Left lung (tissue), 10 donors: Measurements from ENCODE around the gene SNX21. TPM values are rescaled to one million over a fixed set of nuclear protein-coding genes. Genes with fewer than 3 reads are reported as not detected.
A peak's percentile ranks its signal among the peaks of the same experiment; 100 is the strongest.

ENCODE experiments used
- ATAC-seq: fragments of 200-7000 bp; cut with Tn5 transposase; one replicate; pipeline ENCODE4 v1.9.1; 2020; ENCODE audit warnings: moderate library complexity
- DNase-seq, 4 donors: peaks; one replicate each; pipeline ENCODE4 v3.0.0-alpha.2; 2013 to 2020
- H3K27ac ChIP-seq, 2 donors: fragments of 200-600 bp; sonication (generic) in 1 of 2; one replicate each; pipeline versions ENCODE4 v1.5.0 to v1.8.0; 2020 to 2021
- H3K27me3 ChIP-seq, 2 donors: fragments of 200-600 bp; sonication (generic) in 1 of 2; one replicate each; pipeline versions ENCODE4 v1.5.0 to v1.8.0; 2020 to 2021
- H3K36me3 ChIP-seq, 2 donors: fragments of 200-600 bp; sonication (generic) in 1 of 2; one replicate each; pipeline versions ENCODE4 v1.5.0 to v1.8.0; 2020 to 2021
- H3K4me1 ChIP-seq, 2 donors: fragments of 200-600 bp; one replicate each; pipeline ENCODE4 v1.8.0; 2021
- H3K4me3 ChIP-seq, 2 donors: fragments of 200-600 bp; sonication (generic) in 1 of 2; one replicate each; pipeline versions ENCODE4 v1.5.0 to v1.8.0; 2020 to 2021; ENCODE audit warnings: mild to moderate bottlenecking in 1 of 2
- H3K9me3 ChIP-seq, 2 donors: fragments of 200-600 bp; sonication (generic) in 1 of 2; one replicate each; pipeline versions ENCODE4 v1.5.0 to v1.8.0; 2020 to 2021
- intact Hi-C, 2 donors: fragments of 100-400 bp; cut with DNase I; formaldehyde crosslinking; loops; one replicate each; pipeline versions ENCODE4 v1.11.2 to v1.14.2; 2022
- polyA plus RNA-seq, 6 donors: library from polyadenylated mRNA; unstranded; fragments of 120-200 nt; gene quantifications; one replicate each; pipeline ENCODE4 v1.2.1, GENCODE V29; 2013; ENCODE audit not compliant: insufficient read length in 6 of 6
- total RNA-seq, 2 donors: library from RNA; stranded (reverse); fragmentation: NEBNext Ultra II Directional; extraction: Animal tissue kit (Norgen Biotek cat#: 25700); gene quantifications; one replicate each; pipeline ENCODE4 v1.2.1, GENCODE V29; 2021
- TF ChIP-seq, protein P1 (sequence below), 2 donors: fragments of 200-600 bp; sonication (generic) in 1 of 2; IDR thresholded peaks; one replicate each; pipeline versions ENCODE4 v1.5.0 to v1.8.0; 2021; ENCODE audit warnings: antibody characterized with exemption in 2 of 2
- donor health status: DM: no; HTN: yes; CAD: no.
- donor health status: DM: no; HTN: no; CAD: no.

Gene SNX21
- total and polyA plus RNA-seq, 8 donors, result 14.5 to 26.3 (median 18.7) TPM

DNA sequence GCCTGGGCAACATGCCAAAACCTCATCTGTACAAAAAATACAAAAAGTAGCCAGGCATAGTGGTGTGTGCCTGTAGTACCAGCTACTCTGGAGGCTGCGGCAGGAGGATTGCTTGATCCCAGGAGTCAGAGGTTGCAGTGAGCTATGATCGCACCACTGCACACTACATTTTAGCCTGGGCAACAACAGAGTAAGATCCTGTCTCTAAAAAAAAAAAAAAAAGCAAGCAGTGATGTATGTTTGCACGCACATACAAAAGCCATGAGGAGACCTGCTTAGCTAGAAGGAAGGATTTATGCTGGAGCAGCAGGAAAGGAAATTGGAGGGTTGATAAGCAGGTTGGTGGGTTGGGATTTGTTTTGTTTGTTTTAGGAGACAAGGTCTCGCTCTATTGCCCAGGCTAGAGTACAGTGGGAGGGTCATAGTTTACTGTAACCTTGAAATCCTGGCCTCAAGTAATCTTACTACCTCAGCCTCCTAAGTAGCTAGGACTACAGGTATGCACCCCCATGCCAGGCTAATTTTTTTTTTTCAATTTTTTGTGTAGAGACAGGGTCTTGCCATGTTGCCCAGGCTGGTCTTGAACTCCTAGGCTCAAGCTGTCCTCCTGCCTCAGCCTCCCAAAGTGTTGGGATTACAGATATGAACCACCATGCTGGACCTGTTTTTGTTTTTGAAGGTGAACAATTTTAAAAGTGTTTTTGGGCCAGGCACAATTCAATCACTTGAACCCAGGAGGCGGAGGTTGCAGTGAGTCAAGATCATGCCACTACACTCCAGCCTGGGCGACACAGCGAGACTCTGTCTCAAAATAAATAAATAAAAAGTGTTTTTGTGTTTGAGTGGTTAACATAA lies 27.8 kb downstream of the SNX21 start:
- TF ChIP-seq, protein P1, sequence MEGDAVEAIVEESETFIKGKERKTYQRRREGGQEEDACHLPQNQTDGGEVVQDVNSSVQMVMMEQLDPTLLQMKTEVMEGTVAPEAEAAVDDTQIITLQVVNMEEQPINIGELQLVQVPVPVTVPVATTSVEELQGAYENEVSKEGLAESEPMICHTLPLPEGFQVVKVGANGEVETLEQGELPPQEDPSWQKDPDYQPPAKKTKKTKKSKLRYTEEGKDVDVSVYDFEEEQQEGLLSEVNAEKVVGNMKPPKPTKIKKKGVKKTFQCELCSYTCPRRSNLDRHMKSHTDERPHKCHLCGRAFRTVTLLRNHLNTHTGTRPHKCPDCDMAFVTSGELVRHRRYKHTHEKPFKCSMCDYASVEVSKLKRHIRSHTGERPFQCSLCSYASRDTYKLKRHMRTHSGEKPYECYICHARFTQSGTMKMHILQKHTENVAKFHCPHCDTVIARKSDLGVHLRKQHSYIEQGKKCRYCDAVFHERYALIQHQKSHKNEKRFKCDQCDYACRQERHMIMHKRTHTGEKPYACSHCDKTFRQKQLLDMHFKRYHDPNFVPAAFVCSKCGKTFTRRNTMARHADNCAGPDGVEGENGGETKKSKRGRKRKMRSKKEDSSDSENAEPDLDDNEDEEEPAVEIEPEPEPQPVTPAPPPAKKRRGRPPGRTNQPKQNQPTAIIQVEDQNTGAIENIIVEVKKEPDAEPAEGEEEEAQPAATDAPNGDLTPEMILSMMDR (IDR thresholded peaks at IDR 0.05), result no peak
- no peak for DNase-seq
- H3K27me3 ChIP-seq, result no peaks in the 10 kb centered on the region
- H3K36me3 ChIP-seq, result no peaks in the 10 kb centered on the region
- H3K4me3 ChIP-seq, result no peak overlapping the region
- no peak overlapping the region for H3K27ac ChIP-seq
- no peak for ATAC-seq
- intact Hi-C loops, result no loop called here
- peaks cover 9 to 23% of the 10 kb centered on the region in 2 donors for H3K4me1 ChIP-seq
- H3K9me3 ChIP-seq, result no peaks in the 10 kb centered on the region

DNA sequence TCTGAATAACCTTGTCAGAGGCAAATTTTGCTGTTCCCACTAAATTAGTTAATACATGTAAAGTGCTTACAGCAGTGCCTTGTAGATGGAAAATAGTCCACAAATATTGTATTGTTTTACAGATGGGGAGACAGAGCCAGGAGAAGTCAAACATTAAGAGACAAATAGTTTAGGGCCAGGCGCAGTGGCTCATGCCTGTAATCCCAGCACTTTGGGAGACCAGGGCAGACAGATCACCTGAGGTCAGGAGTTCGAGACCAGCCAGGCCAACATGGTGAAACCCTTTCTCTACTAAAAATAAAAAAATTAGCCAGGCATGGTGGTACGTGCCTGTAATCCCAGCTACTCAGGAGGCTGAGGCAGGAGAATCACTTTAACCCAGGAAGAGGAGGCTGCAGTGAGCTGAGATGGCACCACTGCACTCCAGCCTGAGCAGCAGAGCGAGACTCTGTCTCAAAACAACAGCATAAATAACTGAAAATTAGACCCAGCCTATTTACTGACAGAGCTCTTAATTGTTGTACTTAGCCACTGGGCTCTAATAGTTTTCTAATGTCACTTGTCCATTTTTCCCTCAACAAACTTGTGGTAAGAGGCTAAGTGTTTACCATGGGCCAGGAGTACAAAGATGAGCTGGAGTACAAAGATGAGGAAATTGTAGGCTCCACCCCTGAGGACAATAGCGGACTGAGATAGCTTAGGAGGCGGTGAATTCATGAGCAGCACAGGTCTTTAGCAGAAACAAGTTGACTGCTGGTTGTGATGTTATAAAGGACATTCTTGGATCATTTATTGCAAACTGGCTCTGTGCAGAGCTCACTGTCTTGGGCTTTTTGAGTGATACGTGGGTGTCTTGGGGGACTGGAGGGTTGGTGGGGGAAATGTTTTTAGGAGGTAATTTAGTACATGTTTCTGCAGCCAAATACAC lies 30.2 kb downstream of the SNX21 start:
- ATAC-seq (no peak), DNase-seq (no peak)
- Histone ChIP-seq H3K4me1 (peaks cover 0 to 7% of the 10 kb centered on the region in 2 donors), H3K27ac (no peak overlapping the region), H3K36me3 (no peaks in the 10 kb centered on the region), H3K27me3 (no peaks in the 10 kb centered on the region), H3K4me3 (no peak overlapping the region), H3K9me3 (no peaks in the 10 kb centered on the region)
- intact Hi-C loops, result no loop called here
- TF ChIP-seq, protein P1 (IDR thresholded peaks at IDR 0.05), result no peak

DNA sequence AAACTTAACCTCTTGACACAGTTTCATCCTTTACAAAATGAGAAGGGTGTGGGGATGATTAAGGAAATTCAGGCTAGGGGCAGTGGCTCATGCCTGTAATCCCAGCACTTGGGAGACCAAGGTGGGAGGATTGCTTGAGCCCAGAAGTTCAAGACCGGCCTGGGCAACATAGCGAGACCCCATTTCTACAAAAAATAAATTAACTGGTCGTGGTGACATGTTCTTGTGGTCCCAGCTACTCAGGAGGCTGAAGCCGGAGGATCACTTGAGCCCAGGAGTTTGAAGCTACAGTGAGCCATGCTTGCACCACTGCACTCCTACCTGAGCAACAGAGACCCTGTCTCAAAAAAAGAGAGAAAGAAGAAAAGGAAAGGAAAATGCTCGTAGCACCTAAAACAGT lies 32.9 kb downstream of the SNX21 start:
- Histone ChIP-seq H3K27me3 (no peaks in the 10 kb centered on the region), H3K27ac (no peak overlapping the region), H3K36me3 (no peaks in the 10 kb centered on the region), H3K4me3 (no peak overlapping the region), H3K9me3 (no peaks in the 10 kb centered on the region), H3K4me1 (peaks cover 0 to 5% of the 10 kb centered on the region in 2 donors)
- TF ChIP-seq, protein P1 (IDR thresholded peaks at IDR 0.05), result no peak
- intact Hi-C loops, result no loop called here
- DNase-seq, result no peak
- no peak for ATAC-seq

DNA sequence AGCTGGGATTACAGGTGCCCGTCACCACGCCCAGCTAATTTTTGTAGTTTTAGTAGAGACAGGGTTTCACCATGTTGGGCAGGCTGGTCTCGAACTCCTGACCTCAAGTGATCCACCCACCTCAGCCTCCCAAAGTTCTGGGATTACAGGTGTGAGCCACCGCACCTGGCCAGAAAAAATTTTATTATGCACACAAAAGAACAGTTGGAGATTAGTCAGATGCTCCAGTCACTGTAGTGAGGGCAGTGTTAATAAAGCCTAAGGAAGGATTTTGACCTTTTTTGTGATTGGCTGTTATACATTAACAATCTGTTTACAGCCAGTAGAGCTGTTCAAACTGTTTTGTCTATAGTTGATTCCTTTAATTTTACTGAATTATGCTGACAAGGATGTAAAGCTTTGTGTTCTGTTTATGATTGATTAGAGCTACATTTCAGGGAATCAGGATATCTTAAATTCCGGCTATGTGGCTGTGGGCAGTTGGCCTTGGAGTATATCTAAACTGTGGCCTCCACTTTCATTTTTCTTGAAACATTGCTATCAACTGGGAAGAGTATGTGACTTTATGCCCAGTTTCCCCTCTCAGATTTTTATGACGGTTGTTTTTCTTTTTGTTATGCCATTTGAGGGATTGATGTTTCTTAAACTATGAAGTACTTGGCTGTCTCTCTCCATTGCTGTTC lies 33.7 kb downstream of the SNX21 start:
- intact Hi-C loops, result no loop called here
- Histone ChIP-seq H3K9me3 (no peaks in the 10 kb centered on the region), H3K27ac (no peak overlapping the region), H3K27me3 (no peaks in the 10 kb centered on the region), H3K4me3 (no peak overlapping the region), H3K4me1 (peaks cover 0 to 5% of the 10 kb centered on the region in 2 donors), H3K36me3 (no peaks in the 10 kb centered on the region)
- TF ChIP-seq, protein P1 (IDR thresholded peaks at IDR 0.05), result no peak
- ATAC-seq, result peak; percentile 33
- no peak for DNase-seq
